IPS-18c (cell line): ENCODE results near the gene METAP2.

Source experiments
- H3K4me3 ChIP-seq: 2 replicates; pipeline ENCODE4 v1.7.0; 2013; ENCODE audit warnings: low read depth, mild to moderate bottlenecking, low read length, moderate library complexity; ENCODE audit not compliant: insufficient read depth
- H3K9me3 ChIP-seq: one replicate; pipeline ENCODE4 v1.6.1; 2013; ENCODE audit warnings: mild to moderate bottlenecking, low read length, moderate library complexity; ENCODE audit not compliant: control insufficient read depth, insufficient read depth

The METAP2 gene

DNA sequence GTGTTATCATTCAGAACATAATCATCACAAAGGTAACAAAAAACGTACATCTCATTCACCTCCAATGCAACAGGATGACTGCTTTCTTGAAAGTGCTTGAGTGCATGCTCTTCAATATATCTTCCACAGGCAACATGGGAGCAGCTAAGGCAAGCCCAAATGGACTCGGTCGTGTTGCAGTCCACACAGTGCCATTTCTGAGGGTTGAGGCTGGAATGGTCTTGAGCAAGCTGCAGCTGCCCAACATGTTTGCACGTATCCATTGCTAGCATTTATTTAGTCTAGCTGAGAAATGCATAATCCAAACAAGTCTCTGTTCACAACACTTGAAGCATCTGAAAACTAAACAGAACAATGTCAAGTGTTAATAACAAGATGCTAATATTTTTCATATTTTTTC is 60.0 kb downstream of the METAP2 start:
- Histone ChIP-seq H3K9me3 (no peaks in the 10 kb centered on the region), H3K4me3 (no peak overlapping the region)

DNA sequence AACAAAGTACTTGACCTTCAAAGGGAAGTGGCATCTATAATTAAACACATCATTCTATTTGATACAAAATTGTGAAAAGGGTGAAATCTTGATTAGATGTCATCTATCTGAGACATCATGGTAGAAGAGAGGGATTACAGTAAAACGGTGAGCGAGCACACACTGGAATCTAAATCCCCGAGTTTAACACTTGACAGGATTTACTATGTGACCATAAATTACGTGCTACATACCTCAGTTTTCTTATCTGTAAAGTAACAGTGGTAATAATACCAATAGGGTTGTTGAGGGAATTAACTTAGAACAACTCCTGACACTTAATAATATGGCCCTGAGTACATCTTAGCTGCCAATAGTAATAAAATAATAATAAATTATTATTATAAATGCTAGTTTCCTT is 64.1 kb downstream of the METAP2 start:
- no peaks in the 10 kb centered on the region for H3K9me3 ChIP-seq

DNA sequence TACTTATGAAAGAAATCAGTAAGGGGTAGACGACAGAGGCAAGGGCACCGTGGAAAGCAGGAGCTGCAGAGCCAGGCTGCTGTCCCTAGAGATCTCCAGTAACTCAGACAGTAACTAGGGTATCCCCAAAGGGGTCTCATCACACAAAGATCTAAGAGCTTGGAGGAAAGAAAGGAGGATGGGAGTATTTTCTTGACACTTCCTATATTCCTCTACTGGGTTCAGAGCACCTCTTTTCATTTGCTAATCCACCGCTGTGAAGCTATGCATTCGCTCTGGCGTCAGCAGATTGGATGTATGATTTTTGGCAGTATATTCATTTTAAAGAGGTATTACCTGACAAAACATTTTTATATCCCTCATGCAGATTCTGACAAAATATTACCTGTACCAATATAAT is 64.7 kb downstream of the METAP2 start:
- Histone ChIP-seq H3K4me3 (no peak overlapping the region), H3K9me3 (no peaks in the 10 kb centered on the region)

More for the DNA sequence above, 64.1 kb downstream of the METAP2 start:
- no peak overlapping the region for H3K4me3 ChIP-seq

- H3K9me3 ChIP-seq, result no peaks in the 10 kb centered on the region
- H3K4me3 ChIP-seq, result no peak overlapping the region
These were observed 67.5 kb downstream of the METAP2 start for GRCh38 chr12:95541436-95541835.

DNA sequence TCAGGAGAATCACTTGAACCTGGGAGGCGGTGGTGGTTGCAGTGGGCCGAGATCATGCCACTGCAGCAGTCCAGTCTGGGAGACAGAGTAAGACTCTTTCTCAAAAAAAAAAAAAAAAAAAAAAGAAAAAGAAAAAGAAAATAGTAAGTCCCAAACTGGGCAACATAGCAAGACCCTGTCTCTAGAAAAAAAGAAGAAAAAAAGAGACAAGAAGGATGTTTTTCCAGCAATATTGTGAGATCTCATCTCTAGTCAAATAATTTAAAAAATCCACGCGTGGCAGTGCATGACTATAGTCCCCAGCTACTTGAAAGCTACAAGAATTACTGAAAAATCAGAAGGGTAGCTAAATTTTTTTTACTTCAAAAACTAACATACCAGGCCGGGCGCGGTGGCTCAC is 69.4 kb downstream of the METAP2 start:
- Histone ChIP-seq H3K9me3 (peaks cover 2% of the 10 kb centered on the region), H3K4me3 (no peak overlapping the region)

DNA sequence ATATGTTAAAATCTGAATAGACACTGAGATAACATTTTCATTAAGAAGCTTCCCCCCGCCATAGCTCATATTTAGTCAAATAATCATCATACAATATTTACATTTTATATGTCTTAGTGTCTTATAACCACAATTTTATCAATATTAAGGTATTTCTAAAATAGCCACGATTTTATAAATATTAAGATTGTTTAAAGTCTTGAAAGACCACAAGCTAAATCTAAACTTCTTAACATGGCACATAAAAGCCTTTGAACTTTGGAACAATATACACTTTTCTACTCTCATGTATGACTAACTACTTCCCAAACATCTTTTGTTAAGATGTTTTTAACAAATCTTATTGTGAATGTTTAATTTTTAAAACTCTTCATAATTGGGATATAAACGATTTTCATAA is 70.8 kb downstream of the METAP2 start:
- Histone ChIP-seq H3K9me3 (peaks cover 2% of the 10 kb centered on the region), H3K4me3 (no peak overlapping the region)

DNA sequence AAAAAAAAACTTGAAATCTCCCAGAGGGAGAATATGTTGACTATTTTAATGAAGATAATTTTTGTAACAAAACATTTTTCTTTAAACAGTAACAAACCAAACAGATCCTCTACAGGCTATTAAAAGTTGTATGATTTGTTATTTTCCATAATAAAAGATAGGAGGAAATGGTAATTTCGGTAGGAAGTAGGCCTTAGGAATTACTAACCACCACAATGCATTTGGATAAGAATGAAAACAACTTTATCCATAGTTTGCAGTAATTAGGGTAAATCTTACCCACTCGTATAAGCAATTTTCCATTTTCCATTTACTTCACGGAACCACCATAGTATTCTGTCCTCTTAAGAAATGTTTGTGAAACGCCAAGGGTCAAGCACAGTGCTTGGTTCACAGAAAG is 71.4 kb downstream of the METAP2 start:
- Histone ChIP-seq H3K9me3 (peaks cover 2% of the 10 kb centered on the region), H3K4me3 (peak overlapping the region; percentile 28; the same call in 1 of the 2 replicates)

GRCh38 chr12:95545731-95546490 is 72.0 kb downstream of the METAP2 start:
- H3K4me3 ChIP-seq, result peak overlapping the region; percentile 28; the same call in 1 of the 2 replicates
- peaks cover 2% of the 10 kb centered on the region for H3K9me3 ChIP-seq

GRCh38 chr12:95546491-95546813 is 72.5 kb downstream of the METAP2 start:
- peak overlapping the region; percentile 93; the same call in 1 of the 2 replicates for H3K4me3 ChIP-seq

DNA sequence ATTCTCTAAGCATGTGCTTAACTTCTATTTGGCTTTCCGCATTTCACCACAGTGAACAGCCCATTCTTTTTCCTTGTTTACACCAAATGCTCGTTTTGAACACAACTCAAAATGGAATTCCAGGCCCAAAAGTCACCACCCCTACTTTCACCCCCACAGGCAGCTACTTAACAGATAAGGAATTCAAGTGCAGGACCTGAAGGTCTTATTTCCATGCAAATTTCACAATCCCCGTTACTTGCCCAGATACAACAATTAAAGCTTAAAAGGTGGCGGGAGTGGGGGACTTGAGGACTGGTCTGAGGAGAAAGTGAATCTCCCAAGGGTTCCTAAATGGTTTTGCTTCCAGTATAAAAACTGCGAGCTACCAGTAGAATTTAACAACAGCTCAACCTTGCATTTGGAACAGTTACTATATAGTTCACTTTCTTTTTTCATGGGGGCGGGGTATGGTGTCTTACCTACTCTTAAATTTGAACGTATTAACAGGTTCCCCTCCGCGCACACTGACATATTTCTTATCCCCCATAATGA is 73.6 kb downstream of the METAP2 start:
- Histone ChIP-seq H3K9me3 (peaks cover 2% of the 10 kb centered on the region), H3K4me3 (peak overlapping the region; percentile 93)

More at GRCh38 chr12:95546491-95546813, 72.5 kb downstream of the METAP2 start:
- peaks cover 2% of the 10 kb centered on the region for H3K9me3 ChIP-seq

GRCh38 chr12:95548056-95548538 is 74.1 kb downstream of the METAP2 start:
- Histone ChIP-seq H3K4me3 (peak overlapping the region; percentile 93), H3K9me3 (peaks cover 2% of the 10 kb centered on the region)

DNA sequence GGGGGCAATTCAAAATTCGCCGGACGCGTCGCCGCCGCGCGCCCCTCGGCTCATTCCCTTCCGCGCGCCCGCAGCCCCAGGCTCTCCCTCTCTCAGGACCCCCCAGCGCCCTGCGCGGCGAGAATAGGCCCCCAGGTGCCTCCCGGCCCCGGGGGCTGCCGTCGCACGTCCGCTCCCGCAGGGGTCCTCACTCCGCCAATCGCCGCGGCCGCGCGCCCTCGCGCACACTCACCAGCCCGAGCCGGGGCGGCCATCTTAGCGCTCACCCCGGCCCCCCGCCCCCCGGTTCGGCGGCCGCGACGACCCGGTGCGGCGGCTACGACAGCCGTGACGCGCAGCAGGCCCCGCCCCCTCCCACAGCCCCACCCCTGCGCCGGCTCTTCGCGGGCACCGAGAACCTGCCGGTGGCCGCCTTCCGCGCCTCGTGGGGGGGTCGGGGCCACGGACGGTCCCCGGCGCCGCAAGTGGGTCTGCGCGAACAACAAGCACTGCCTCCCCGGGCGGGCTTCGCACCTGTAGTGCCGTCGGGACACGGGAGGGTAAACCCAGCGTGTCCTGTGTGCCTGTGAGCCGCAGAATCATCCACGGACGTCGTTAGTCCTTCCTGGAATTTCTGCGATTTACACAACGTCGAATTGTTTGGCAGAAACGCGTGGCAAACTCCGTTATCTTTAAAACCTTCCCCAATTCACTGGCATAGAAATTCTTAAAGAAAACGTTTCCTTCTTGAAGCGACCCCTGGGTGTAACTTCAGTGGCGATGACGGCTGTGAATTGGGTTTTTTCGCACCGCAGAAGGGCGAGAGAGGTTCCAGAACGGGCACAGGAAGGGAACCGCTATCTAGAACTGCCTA is 74.8 kb downstream of the METAP2 start:
- Histone ChIP-seq H3K9me3 (peaks cover 2% of the 10 kb centered on the region), H3K4me3 (peak overlapping the region; percentile 93)

DNA sequence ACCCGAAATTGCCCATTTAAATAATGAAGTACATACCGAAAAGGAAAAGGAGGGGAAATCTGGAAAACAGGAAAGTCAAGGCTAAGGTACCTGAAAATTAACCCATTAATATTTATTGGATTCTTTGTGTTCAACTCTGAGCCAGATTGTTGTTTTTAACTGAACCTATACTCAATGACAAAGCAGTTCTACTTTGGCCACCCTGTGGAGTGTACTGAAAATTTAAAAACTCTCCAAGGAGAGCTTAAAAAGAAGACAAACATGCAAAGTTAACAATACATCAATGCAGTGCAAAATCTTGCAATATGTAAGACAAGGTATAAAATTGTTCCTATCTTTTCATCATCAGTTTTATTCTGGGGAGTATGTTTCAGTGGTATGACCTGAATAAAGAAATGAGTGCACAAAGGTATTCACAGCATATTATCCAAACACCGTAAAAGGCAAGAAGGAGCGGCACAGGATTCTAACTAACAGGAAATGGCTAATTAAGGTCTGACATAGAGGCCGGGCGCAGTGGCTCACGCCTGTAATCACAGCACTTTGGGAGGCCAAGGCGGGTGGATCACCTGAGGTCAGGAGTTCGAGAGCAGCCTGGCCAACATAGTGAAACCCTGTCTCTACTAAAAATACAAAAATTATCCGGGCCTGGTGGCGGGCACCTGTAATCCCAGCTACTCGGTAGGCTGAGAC is 75.6 kb downstream of the METAP2 start:
- Histone ChIP-seq H3K9me3 (peaks cover 2% of the 10 kb centered on the region), H3K4me3 (peak overlapping the region; percentile 93)

DNA sequence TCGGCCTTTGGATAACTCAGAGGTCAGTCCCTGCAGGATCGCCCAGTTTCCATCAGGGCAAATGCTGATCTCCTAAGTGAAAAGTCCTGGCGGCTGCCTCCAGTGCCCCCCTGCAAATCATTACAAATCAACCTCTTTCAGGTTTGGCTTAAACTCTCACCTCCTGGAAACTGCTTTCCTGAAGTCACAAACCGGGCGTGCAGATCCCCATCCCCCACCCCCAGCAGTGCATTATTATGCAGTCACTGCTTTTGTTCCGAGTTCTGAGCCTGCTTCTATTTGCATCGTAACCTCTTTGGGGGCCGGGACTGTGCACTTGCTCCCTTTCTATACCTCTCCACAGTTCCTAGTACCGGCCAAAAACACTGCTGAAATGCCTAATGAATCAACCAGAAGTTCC is 77.4 kb downstream of the METAP2 start, which contains the start of gene USP44:
Gene USP44, minus strand, starts transcription at position 172 of the 400 bp plus-strand sequence. CDS start 17,220 bp downstream, outside the sequence.
- Histone ChIP-seq H3K9me3 (peaks cover 2% of the 10 kb centered on the region), H3K4me3 (peak within 1 kb of the TSS; percentile 93)

DNA sequence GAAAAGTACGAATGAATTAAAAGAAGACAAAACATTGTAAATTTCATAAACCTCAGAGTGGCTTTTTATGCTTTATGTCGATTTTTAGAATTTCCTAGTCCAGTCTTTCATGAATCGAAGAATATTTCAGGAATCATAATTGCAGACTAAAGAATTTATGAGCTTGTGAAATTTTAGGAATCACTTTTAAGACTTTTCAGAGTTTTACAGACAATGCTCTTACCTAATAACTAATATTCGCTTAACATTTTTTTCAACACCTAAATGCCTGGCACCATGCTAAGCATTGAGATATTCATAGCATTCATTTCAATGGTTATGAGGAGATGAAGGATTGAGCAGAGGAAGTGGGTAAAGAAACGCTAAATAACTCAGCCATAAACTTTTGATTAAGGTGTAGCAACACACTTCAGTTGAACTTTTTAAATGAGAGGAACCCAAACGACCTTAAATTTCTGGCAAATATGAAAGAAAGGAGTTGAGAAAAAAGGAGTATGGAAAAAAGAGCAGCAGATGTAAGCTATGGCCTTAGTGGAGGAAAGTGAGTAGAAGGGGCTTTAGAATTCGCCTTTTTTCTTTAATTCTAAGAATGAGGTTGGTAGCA is 78.1 kb downstream of the METAP2 start:
- H3K4me3 ChIP-seq, result peak overlapping the region; percentile 93; the same call in 1 of the 2 replicates
- peaks cover 2% of the 10 kb centered on the region for H3K9me3 ChIP-seq

GRCh38 chr12:95553197-95553943 is 79.4 kb downstream of the METAP2 start:
- Histone ChIP-seq H3K9me3 (no peaks in the 10 kb centered on the region), H3K4me3 (no peak overlapping the region)
